HCT116 (cell line): ENCODE results near the gene NLRP5. TPM values are rescaled to one million over a fixed set of nuclear protein-coding genes. Genes with fewer than 3 reads are reported as not detected.

Experiments used
- ATAC-seq: fragments of 200-7000 bp; cut with Tn5 transposase; 2 replicates; pipeline ENCODE4 v1.9.1; 2020; ENCODE audit warnings: mild to moderate bottlenecking, moderate library complexity
- BruUV-seq: library from RNA; stranded (reverse); fragments of 400-500 nt; replicated peaks from 2 replicates; lab custom pipeline; 2021; lab: Mats Ljungman, UMichigan
- CTCF ChIA-PET: fragments of 300-600 bp; sonication (Branson Sonifier 250); formaldehyde crosslinking; loops from one replicate; lab custom pipeline; 2021; ENCODE audit warnings: antibody characterized with exemption; lab: Charles Lee
- POLR2A ChIA-PET: fragments of 300-600, 350-600 bp; sonication (Branson Sonifier 250); formaldehyde crosslinking; loops from one replicate; lab custom pipeline; 2021; ENCODE audit warnings: antibody characterized with exemption; lab: Charles Lee
- RAD21 ChIA-PET, 2 experiments: fragments of 300-600 bp; sonication (Branson Sonifier 250); formaldehyde crosslinking; loops; one replicate each; lab custom pipeline; 2023; ENCODE audit warnings: low total read pairs in 2 of 2; ENCODE audit not compliant: uncharacterized antibody in 2 of 2, unreplicated experiment in 2 of 2, low non-redundant PET in 1 of 2; lab: Charles Lee
- DNase-seq: peaks from one replicate; pipeline ENCODE4 v3.0.0-alpha.2; 2010; ENCODE audit warnings: low read depth, low spot score
- H2AFZ ChIP-seq: fragments of 200-600 bp; shearing (Covaris generic), sonication (generic); 2 replicates; pipeline ENCODE4 v1.6.1; 2017; ENCODE audit warnings: low read depth, mixed run types, mixed read lengths, antibody characterized with exemption, low read length; ENCODE audit not compliant: poor library complexity, severe bottlenecking
- H3K27ac ChIP-seq: 2 replicates; pipeline ENCODE4 v1.5.1; 2012; ENCODE audit warnings: low read depth, low read length
- H3K27me3 ChIP-seq: fragments of 200-600 bp; sonication (generic); 2 replicates; pipeline ENCODE4 v1.6.1; 2016; ENCODE audit warnings: mixed run types, low read length, mixed read lengths; ENCODE audit not compliant: insufficient read depth
- H3K36me3 ChIP-seq, 2 experiments: fragments of 200-500 bp in 1 of 2; fragments of 200-600 bp in 1 of 2; sonication (Bioruptor generic) in 1 of 2; sonication (generic) in 1 of 2; 2 replicates each; pipeline versions ENCODE4 v1.5.1 to v1.6.1; 2014 to 2016; ENCODE audit warnings: low read length in 2 of 2, inconsistent platforms in 1 of 2, mixed read lengths in 1 of 2, mixed run types in 1 of 2; ENCODE audit not compliant: insufficient read depth in 2 of 2, control insufficient read depth in 1 of 2
- H3K4me1 ChIP-seq, 2 experiments: fragments of 200-600 bp in 1 of 2; sonication (generic) in 1 of 2; 2 replicates each; pipeline versions ENCODE4 v1.5.1 to v1.6.1; 2012 to 2017; ENCODE audit warnings: low read length in 2 of 2, inconsistent platforms in 1 of 2, mild to moderate bottlenecking in 1 of 2, mixed read lengths in 1 of 2, mixed run types in 1 of 2, moderate library complexity in 1 of 2; ENCODE audit not compliant: insufficient read depth in 2 of 2, control insufficient read depth in 1 of 2
- H3K4me2 ChIP-seq: fragments of 200-600 bp; sonication (generic); 2 replicates; pipeline ENCODE4 v1.6.1; 2017; ENCODE audit warnings: mixed run types, low read length, mixed read lengths
- H3K4me3 ChIP-seq, 2 experiments: fragments of 200-600 bp in 1 of 2; sonication (generic) in 1 of 2; replicated peaks in 1 of 2; 2 replicates each; pipeline ENCODE4 v1.5.1; 2011 to 2016; ENCODE audit warnings: low read length in 2 of 2, control low read depth in 1 of 2, low read depth in 1 of 2, mild to moderate bottlenecking in 1 of 2, mixed read lengths in 1 of 2, mixed run types in 1 of 2
- H3K79me2 ChIP-seq: fragments of 200-600 bp; sonication (generic); 2 replicates; pipeline ENCODE4 v1.6.1; 2017; ENCODE audit warnings: mild to moderate bottlenecking, mixed run types, low read length, moderate library complexity, mixed read lengths; ENCODE audit not compliant: insufficient read depth
- H3K9ac ChIP-seq: fragments of 200-600 bp; sonication (generic); 2 replicates; pipeline ENCODE4 v1.6.1; 2016; ENCODE audit warnings: low read length, mixed read lengths
- H3K9me2 ChIP-seq: fragments of 200-600 bp; sonication (generic), shearing (Covaris generic); 2 replicates; pipeline ENCODE4 v1.6.1; 2017; ENCODE audit warnings: mixed run types, mild to moderate bottlenecking, moderate library complexity; ENCODE audit not compliant: insufficient read depth
- H3K9me3 ChIP-seq, 2 experiments: fragments of 200-500 bp in 1 of 2; fragments of 200-600 bp in 1 of 2; sonication (Bioruptor generic) in 1 of 2; sonication (generic) in 1 of 2; 2 replicates each; pipeline ENCODE4 v1.6.1; 2014 to 2017; ENCODE audit warnings: low read length in 2 of 2, mixed read lengths in 2 of 2, inconsistent platforms in 1 of 2, low read depth in 1 of 2, mild to moderate bottlenecking in 1 of 2, mixed run types in 1 of 2, moderate library complexity in 1 of 2; ENCODE audit not compliant: control insufficient read depth in 1 of 2, insufficient read depth in 1 of 2
- H4K20me1 ChIP-seq: fragments of 200-600 bp; sonication (generic), shearing (Covaris generic); 2 replicates; pipeline ENCODE4 v1.6.1; 2017; ENCODE audit warnings: mixed run types, mild to moderate bottlenecking, moderate library complexity; ENCODE audit not compliant: insufficient read depth
- FOSL1 ChIP-seq: IDR thresholded peaks from 2 replicates; pipeline ENCODE4 v1.6.1; 2012; ENCODE audit warnings: low read depth
- POLR2A ChIP-seq: IDR thresholded peaks from 2 replicates; pipeline ENCODE4 v1.7.0; 2011; ENCODE audit warnings: borderline replicate concordance; ENCODE audit not compliant: insufficient read depth, insufficient read length; ENCODE audit errors: extremely low read depth
- POLR2AphosphoS5 ChIP-seq: IDR thresholded peaks from 2 replicates; pipeline ENCODE4 v1.6.1; 2011; ENCODE audit warnings: mild to moderate bottlenecking, low read depth, low read length, moderate library complexity
- RAD21 ChIP-seq: IDR thresholded peaks from 2 replicates; pipeline ENCODE4 v1.6.1; 2012; ENCODE audit warnings: low read depth, mild to moderate bottlenecking
- REST ChIP-seq: IDR thresholded peaks from 2 replicates; pipeline ENCODE4 v1.6.1; 2012; ENCODE audit warnings: low read depth
- SP1 ChIP-seq: IDR thresholded peaks from 2 replicates; pipeline ENCODE4 v1.6.1; 2012; ENCODE audit warnings: low read depth
- SRF ChIP-seq: IDR thresholded peaks from 2 replicates; pipeline ENCODE4 v1.6.1; 2012; ENCODE audit warnings: low read depth
- TCF7L2 ChIP-seq: IDR thresholded peaks from 2 replicates; pipeline ENCODE4 v1.7.0; 2011; ENCODE audit warnings: borderline replicate concordance, inconsistent platforms; ENCODE audit not compliant: insufficient read depth, insufficient read length; ENCODE audit errors: extremely low read depth
- YY1 ChIP-seq: IDR thresholded peaks from 2 replicates; pipeline ENCODE4 v1.6.1; 2011; ENCODE audit warnings: low read length, low read depth, moderate library complexity, mild to moderate bottlenecking; ENCODE audit not compliant: insufficient replicate concordance; ENCODE audit errors: extremely low read depth
- intact Hi-C: fragments of 100-400 bp; cut with micrococcal nuclease; formaldehyde crosslinking; loops from 2 replicates; pipeline ENCODE4 v1.10.0; 2022
- total RNA-seq: library from RNA; stranded (reverse); gene quantifications from one replicate; pipeline ENCODE4 v1.2.1, GENCODE V29; 2021; ENCODE audit not compliant: unreplicated experiment
- TF ChIP-seq, protein P1 (sequence below): IDR thresholded peaks from 2 replicates; pipeline ENCODE4 v1.6.1; 2011; ENCODE audit warnings: mild to moderate bottlenecking, low read length, moderate library complexity; ENCODE audit not compliant: insufficient replicate concordance; ENCODE audit errors: extremely low read depth
- TF ChIP-seq, protein P2 (sequence below), 3 experiments: fragments of 200-600 bp in 1 of 3; sonication (generic) in 1 of 3; IDR thresholded peaks in 2 of 3; conservative IDR thresholded peaks in 1 of 3; 2 replicates each; pipeline ENCODE4 v1.5.1; 2012 to 2017; ENCODE audit warnings: low read depth in 2 of 3, low read length in 2 of 3, antibody characterized with exemption in 1 of 3, borderline replicate concordance in 1 of 3, control low read depth in 1 of 3, mild to moderate bottlenecking in 1 of 3, mixed read lengths in 1 of 3, mixed run types in 1 of 3, moderate library complexity in 1 of 3; ENCODE audit not compliant: insufficient read depth in 1 of 3

The NLRP5 gene
- total RNA-seq, 1 experiment from 2014 or later, result 0.30 TPM

DNA sequence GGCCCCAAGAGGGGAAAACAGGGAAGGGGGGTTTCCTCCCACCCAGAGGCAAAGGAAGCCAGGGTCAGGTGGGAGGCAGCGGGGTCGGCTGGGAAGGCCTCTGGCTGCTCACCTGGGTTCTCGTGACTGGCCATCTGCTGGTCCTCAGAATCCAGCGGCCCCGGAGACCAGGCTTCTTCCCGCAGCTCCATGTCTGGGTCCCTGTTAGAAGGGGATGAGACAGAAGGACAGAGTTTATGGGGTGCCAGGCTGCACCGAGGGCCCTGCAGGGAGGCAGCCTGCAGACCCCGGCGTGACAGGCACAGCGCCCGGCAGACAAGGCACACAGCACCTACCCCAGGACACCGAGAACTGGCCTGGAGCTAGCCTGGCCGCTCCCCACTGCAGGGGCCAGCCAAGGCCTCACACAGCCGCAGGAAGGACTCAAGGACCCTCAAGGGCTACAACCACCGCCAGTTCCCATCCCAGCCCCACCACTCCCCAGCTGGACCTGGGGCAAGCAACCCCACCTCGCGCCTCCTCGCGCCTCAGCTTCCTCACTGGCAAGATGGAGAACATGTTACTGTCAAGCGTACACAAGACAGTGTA, 116.5 kb downstream of the NLRP5 start:
- DNase-seq, result no peak

DNA sequence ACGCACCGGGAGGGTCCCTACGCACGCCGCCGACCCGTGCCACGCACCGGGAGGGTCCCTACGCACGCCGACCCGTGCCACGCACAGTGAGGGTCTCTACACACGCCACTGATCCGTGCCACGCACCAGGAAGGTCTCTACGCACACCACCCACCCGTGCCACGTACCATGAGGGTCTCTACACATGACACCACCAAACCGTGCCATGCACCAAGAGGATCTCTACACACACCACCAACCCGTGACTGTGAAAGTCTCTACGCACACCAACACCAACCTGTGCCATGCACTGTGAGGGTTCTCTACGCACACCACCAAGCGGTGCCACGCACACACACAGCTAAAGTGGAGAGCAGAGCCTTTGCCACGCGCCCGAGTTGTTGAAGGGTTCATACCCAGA, 117.8 kb downstream of the NLRP5 start:
- peaks cover 92% of the 10 kb centered on the region for H3K79me2 ChIP-seq
- RAD21 ChIA-PET, result no interaction called here
- peaks cover 0 to 9% of the 10 kb centered on the region in 2 experiments; a peak in 2 of 4 replicates for H3K36me3 ChIP-seq
- H3K9ac ChIP-seq, result no peak overlapping the region
- H3K27me3 ChIP-seq, result no peaks in the 10 kb centered on the region
- CTCF ChIA-PET, result interaction anchor here (1.0 to 1.4 kb wide), 4 partner anchors 8 to 229 kb away, joined by 3 to 8 read pairs (median 4); no protein-coding TSS in a partner anchor
- H3K4me1 ChIP-seq, result peaks cover 0 to 9% of the 10 kb centered on the region in 2 experiments; a peak in 1 of 4 replicates
- ATAC-seq (no peak), DNase-seq (no peak)
- H3K9me3 ChIP-seq, result no peaks in the 10 kb centered on the region
- H3K4me3 ChIP-seq, result no peak overlapping the region
- no TSS peak for BruUV-seq
- intact Hi-C loops, result no loop called here
- POLR2A ChIA-PET, result no interaction called here
- H3K27ac ChIP-seq, result no peak overlapping the region
- no peak overlapping the region for H2AFZ ChIP-seq
- peaks cover 4% of the 10 kb centered on the region; the same call in 1 of the 2 replicates for H4K20me1 ChIP-seq
- no peaks in the 10 kb centered on the region for H3K9me2 ChIP-seq
- H3K4me2 ChIP-seq, result no peak overlapping the region
- no peak for TF ChIP-seq REST
- no peak for TF ChIP-seq SRF
- TF ChIP-seq POLR2AphosphoS5, result no peak
- TF ChIP-seq, protein P1, sequence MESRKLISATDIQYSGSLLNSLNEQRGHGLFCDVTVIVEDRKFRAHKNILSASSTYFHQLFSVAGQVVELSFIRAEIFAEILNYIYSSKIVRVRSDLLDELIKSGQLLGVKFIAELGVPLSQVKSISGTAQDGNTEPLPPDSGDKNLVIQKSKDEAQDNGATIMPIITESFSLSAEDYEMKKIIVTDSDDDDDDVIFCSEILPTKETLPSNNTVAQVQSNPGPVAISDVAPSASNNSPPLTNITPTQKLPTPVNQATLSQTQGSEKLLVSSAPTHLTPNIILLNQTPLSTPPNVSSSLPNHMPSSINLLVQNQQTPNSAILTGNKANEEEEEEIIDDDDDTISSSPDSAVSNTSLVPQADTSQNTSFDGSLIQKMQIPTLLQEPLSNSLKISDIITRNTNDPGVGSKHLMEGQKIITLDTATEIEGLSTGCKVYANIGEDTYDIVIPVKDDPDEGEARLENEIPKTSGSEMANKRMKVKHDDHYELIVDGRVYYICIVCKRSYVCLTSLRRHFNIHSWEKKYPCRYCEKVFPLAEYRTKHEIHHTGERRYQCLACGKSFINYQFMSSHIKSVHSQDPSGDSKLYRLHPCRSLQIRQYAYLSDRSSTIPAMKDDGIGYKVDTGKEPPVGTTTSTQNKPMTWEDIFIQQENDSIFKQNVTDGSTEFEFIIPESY, result no peak
- TF ChIP-seq POLR2A, result no peak
- TF ChIP-seq YY1, result no peak
- TF ChIP-seq SP1, result no peak
- TF ChIP-seq TCF7L2, result no peak
- no peak for TF ChIP-seq FOSL1
- TF ChIP-seq, protein P2, sequence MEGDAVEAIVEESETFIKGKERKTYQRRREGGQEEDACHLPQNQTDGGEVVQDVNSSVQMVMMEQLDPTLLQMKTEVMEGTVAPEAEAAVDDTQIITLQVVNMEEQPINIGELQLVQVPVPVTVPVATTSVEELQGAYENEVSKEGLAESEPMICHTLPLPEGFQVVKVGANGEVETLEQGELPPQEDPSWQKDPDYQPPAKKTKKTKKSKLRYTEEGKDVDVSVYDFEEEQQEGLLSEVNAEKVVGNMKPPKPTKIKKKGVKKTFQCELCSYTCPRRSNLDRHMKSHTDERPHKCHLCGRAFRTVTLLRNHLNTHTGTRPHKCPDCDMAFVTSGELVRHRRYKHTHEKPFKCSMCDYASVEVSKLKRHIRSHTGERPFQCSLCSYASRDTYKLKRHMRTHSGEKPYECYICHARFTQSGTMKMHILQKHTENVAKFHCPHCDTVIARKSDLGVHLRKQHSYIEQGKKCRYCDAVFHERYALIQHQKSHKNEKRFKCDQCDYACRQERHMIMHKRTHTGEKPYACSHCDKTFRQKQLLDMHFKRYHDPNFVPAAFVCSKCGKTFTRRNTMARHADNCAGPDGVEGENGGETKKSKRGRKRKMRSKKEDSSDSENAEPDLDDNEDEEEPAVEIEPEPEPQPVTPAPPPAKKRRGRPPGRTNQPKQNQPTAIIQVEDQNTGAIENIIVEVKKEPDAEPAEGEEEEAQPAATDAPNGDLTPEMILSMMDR (IDR thresholded peaks at IDR 0.05 in 2 of 3, conservative IDR thresholded peaks at IDR 0.05 in 1 of 3; ENCODE audit: borderline replicate concordance in 1 of 3, insufficient read depth in 1 of 3, low read depth in 2 of 3, low read length in 2 of 3), result no peak

More for the DNA sequence above, 116.5 kb downstream of the NLRP5 start:
- ChIA-PET RAD21 (no interaction called here), CTCF (no interaction called here), POLR2A (no interaction called here)
- Histone ChIP-seq H3K27ac (no peak overlapping the region), H2AFZ (no peak overlapping the region), H3K9me2 (no peaks in the 10 kb centered on the region), H3K9ac (no peak overlapping the region), H3K4me2 (no peak overlapping the region), H3K27me3 (no peaks in the 10 kb centered on the region), H3K9me3 (no peaks in the 10 kb centered on the region), H3K79me2 (peaks cover 86% of the 10 kb centered on the region), H3K36me3 (peaks cover 0 to 13% of the 10 kb centered on the region in 2 experiments; a peak in 3 of 4 replicates), H4K20me1 (peaks cover 4% of the 10 kb centered on the region; the same call in 1 of the 2 replicates), H3K4me3 (no peak overlapping the region), H3K4me1 (peaks cover 0 to 9% of the 10 kb centered on the region in 2 experiments; a peak in 1 of 4 replicates)
- BruUV-seq, result no TSS peak
- ATAC-seq, result no peak
- intact Hi-C loops, result no loop called here
- no peak for TF ChIP-seq RAD21
